Stomach smooth muscle (tissue), 2 donors: ENCODE measurements around the gene MSRB3.
"Not testable (repeated sequence)": the region's sequence is repeated elsewhere in the genome, so short reads cannot be mapped to it uniquely, and the experiment has no call there.

Experiments used
- H3K27ac ChIP-seq: one replicate; pipeline ENCODE4 v1.7.0; 2013; ENCODE audit warnings: mild to moderate bottlenecking, low read length, inconsistent platforms
- H3K27me3 ChIP-seq, 2 donors: one replicate each; pipeline ENCODE4 v1.7.0; 2013; ENCODE audit warnings: low read length in 2 of 2; ENCODE audit not compliant: insufficient read depth in 2 of 2, control insufficient read depth in 1 of 2
- H3K36me3 ChIP-seq, 2 donors: one replicate each; pipeline ENCODE4 v1.7.0; 2013; ENCODE audit warnings: low read length in 2 of 2; ENCODE audit not compliant: control insufficient read depth in 2 of 2, insufficient read depth in 2 of 2
- H3K4me1 ChIP-seq: one replicate; pipeline ENCODE4 v1.7.0; 2013; ENCODE audit warnings: low read length; ENCODE audit not compliant: control insufficient read depth, insufficient read depth
- H3K4me3 ChIP-seq, 2 donors: one replicate each; pipeline ENCODE4 v1.7.0; 2013; ENCODE audit warnings: low read length in 2 of 2
- H3K9ac ChIP-seq, 2 donors: one replicate each; pipeline ENCODE4 v1.7.0; 2013; ENCODE audit warnings: low read length in 2 of 2, mild to moderate bottlenecking in 1 of 2
- H3K9me3 ChIP-seq, 2 donors: one replicate each; pipeline ENCODE4 v1.7.0; 2013; ENCODE audit warnings: low read length in 2 of 2; ENCODE audit not compliant: control insufficient read depth in 2 of 2
- donor health status: healthy.
- donor health status: Pancreatic carcinoma.

The MSRB3 gene

DNA sequence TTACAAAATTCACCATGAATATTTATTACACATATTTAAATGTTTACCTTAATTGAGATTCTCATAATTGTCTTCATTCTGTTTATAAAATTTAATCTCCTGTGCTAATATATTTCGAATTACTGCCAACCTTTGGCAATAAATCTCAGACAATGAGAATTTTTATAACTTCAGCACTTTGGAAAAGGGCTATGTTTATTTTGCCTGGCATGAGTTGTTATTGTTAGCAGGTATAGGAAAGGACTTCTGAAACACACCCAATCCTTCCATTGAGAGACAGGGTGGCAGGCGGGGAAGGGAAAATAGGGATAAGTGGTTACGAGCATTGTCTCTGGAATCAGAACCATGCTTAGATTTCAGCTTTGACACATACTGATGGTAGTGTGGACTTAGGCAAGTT is 12.1 kb upstream of the MSRB3 start:
- Histone ChIP-seq H3K9me3 (no peaks in the 10 kb centered on the region), H3K27ac (no peak overlapping the region), H3K9ac (no peak overlapping the region), H3K36me3 (no peaks in the 10 kb centered on the region), H3K27me3 (no peaks in the 10 kb centered on the region), H3K4me3 (no peak overlapping the region), H3K4me1 (no peaks in the 10 kb centered on the region)

DNA sequence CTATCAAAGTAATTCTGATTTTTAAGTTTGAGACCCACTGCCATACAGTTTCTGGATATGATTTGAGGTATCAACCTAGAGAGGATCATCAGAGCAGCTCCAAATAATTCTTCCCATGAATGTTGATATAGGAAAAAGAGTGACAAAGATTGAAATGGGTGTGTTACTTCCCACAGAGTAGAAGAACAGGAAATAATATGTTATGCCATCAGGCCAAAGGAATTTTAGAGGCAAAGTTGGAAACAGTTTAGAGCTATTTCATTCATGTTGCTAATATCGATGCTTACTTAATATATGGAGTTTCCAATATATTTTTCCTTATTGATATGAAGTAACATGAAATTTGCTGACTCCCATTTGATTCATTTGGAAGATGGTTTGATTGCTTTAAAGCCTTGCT is 8.9 kb upstream of the MSRB3 start:
- H3K36me3 ChIP-seq: no peaks in the 10 kb centered on the region
- no peak overlapping the region for H3K9ac ChIP-seq
- no peak overlapping the region for H3K27ac ChIP-seq
- H3K4me3 ChIP-seq: no peak overlapping the region
- no peaks in the 10 kb centered on the region for H3K27me3 ChIP-seq
- no peaks in the 10 kb centered on the region for H3K9me3 ChIP-seq
- H3K4me1 ChIP-seq: no peaks in the 10 kb centered on the region

DNA sequence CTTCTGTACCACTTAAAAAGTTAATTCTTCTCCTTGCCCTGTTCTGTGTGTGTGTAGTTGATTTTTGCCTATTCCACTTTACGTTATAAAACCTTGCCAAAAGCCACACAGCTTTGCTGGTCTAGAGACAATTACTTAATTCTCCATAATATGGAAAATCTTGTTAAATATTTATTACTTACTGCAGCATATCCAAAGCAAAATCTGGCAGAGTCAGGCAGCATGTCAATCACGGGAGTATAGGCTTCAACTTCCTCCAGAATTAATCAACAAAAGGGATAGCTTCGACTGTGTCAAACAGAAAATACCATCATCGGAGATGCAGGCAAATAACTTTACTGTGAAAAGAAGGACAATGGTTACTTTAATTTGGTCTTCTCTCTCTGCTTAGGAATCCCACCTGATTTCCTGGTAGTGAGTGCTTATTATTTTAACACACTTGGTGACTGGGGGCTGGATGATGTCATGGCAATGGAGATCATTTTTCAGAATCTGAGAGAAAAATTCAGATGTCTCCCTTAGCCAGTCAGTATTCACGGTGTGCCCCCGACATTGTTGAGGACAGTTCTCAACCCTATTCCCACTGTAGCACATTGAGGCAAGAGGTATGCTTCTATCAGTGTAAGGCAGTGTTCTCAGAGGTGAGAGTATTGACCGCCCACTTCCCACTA is 3.7 kb upstream of the MSRB3 start:
- H3K27ac ChIP-seq: no peak overlapping the region
- no peaks in the 10 kb centered on the region for H3K36me3 ChIP-seq
- H3K9ac ChIP-seq: no peak overlapping the region
- H3K9me3 ChIP-seq: no peaks in the 10 kb centered on the region
- peaks cover 6% of the 10 kb centered on the region for H3K4me1 ChIP-seq
- H3K27me3 ChIP-seq: no peaks in the 10 kb centered on the region
- H3K4me3 ChIP-seq: no peak overlapping the region

DNA sequence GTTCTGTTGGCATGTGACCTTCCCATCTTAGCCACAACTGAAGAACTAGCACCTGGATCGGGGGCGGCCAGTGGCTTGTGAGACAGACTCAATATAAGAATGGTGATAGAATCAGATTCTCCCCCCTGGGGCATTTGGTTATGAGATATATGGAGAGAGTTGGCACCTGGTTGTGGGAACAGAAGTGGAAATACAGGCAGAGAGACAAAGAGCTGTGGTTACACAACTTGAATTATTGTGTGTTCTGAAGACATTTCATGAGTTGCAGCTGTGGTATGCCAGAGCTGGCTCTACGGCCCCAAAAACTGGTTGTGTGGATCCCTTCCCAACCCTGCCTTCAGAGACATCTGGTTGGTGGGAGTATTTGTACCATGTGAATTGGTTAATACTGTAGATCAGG is 2.9 kb upstream of the MSRB3 start:
- Histone ChIP-seq H3K4me1 (peaks cover 6% of the 10 kb centered on the region), H3K9me3 (no peaks in the 10 kb centered on the region), H3K4me3 (no peak overlapping the region), H3K36me3 (no peaks in the 10 kb centered on the region), H3K27me3 (no peaks in the 10 kb centered on the region), H3K9ac (no peak overlapping the region), H3K27ac (no peak overlapping the region)

DNA sequence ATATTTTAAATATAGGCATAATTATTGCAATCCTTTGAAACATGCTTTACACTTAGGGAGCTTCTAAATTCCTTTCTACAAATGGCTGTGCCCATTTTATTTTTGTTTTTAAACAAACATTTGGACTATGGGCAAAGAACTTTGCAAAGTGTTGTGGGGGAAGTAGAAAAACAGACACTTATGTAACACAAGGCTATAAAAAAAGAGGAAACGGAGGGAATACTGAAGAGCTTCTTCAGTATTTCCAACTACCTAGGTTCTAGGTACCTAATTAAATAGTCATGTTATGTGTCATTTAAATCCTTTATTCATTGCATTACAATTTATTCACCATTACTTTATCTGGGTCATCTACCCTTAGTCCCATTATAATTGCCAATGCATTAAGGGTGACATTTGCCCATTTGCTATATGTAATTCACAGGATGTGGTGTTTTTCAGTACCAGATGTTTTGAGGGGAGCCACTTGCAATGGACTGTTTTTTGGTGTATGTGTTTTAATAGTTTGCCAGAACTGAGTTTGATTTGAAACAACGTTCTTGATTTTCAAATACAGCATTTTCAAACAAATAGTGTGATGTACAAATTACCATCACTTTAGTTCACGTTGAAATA is 1.5 kb upstream of the MSRB3 start:
- H3K9me3 ChIP-seq: no peaks in the 10 kb centered on the region
- no peaks in the 10 kb centered on the region for H3K27me3 ChIP-seq
- no peak overlapping the region for H3K27ac ChIP-seq

DNA sequence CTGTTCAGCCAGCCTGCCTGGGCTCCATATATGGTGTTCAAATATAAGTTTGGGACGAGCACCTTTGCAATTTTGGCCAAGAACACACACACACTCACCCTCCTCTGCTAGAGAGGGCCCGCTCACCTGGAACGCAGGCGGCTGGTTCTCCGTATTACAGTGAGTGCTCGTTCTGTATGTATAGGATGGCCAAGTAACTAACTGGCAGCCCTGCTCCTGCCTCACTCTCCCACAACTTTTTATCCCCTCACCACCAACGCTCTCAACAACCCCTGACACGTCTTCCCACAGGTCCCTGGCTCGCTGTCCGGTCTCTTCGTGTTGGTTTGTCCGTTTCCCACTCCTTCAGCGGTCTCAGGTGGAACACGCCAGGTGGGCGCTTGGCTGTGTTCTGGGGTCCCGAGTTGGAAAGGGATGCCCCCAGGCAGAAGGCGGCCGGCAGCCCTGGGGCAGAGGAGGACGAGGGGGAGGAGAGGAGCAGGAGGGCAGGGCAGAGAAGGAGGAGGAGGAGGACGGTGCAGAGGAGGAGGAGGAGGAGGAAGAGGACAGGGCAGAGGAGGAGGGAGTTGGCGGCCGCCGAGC is 398 bp upstream of the MSRB3 start:
- H3K4me3 ChIP-seq: peak overlapping the region; percentile 87 to 92
- H3K9ac ChIP-seq: peak overlapping the region; percentile 96 to 97
- no peaks in the 10 kb centered on the region for H3K9me3 ChIP-seq
- peak overlapping the region; percentile 97 for H3K27ac ChIP-seq
- H3K36me3 ChIP-seq: no peaks in the 10 kb centered on the region
- H3K27me3 ChIP-seq: no peaks in the 10 kb centered on the region
- peaks cover 10% of the 10 kb centered on the region for H3K4me1 ChIP-seq

More for the DNA sequence above, 1.5 kb upstream of the MSRB3 start:
- Histone ChIP-seq H3K4me1 (peaks cover 10% of the 10 kb centered on the region), H3K9ac (no peak overlapping the region), H3K36me3 (no peaks in the 10 kb centered on the region), H3K4me3 (no peak overlapping the region)

DNA sequence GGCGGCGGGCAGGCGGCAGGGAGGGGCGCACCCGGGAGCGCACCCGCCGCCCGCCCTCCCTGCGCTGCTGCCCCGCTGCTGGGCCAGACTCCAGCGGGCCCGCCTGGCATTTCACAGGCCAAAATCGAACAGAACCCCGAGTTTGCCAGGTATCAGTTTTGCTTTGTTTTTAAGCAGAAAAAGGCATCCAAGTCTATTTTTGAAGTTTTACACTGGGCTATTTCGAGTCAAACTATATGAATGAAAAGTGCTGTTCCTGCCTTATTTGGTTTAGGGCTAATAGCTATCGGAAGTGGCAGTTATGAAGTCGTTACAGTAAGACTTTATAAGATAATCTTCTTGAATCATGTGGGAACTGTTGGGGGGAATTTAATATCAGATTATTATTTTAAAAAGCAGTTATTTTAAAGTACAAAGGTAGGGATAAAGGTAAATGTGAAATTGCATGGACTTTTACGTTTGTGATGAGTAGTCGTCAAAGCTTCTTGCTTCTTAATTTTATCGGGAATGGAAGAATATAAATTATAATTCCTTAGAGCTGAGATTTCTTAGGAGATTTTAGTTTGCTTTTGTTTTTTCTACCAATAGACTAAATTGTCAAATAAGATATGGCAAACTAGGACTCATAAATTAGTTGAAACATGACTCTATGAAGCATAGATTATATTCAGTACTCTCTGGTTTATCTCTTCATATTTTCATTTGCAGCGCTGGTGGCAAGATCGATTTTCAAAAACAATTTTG is 1.1 kb downstream of the MSRB3 start:
- H3K27ac ChIP-seq: peak overlapping the region; percentile 97
- peaks cover 10% of the 10 kb centered on the region for H3K4me1 ChIP-seq
- H3K9ac ChIP-seq: peak overlapping the region; percentile 96 to 97

DNA sequence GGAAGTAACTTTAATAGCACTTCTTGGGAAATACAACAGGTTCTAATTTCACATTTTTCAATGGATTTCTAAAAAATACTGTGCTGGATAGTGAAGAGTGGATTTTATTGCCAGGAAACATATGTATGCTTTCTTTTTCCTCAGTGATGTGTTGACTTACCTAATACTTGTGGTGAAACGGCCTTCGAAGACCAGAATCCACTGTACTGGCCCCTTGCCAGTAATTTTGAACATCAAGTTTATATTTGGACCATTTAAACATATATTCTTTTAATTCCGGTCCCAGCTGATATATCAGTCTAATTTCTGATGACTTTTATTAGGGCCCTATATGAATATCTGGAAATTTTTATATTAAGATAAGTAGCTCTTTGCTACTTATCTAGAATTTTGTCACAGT is 1.8 kb downstream of the MSRB3 start:
- Histone ChIP-seq H3K27me3 (no peaks in the 10 kb centered on the region), H3K27ac (no peak overlapping the region), H3K4me3 (peak overlapping the region; percentile 87 to 92), H3K36me3 (peaks cover 0 to 4% of the 10 kb centered on the region in 2 donors), H3K4me1 (peaks cover 10% of the 10 kb centered on the region), H3K9me3 (no peaks in the 10 kb centered on the region), H3K9ac (no peak overlapping the region)

More for the DNA sequence above, 1.1 kb downstream of the MSRB3 start:
- no peaks in the 10 kb centered on the region for H3K9me3 ChIP-seq
- H3K27me3 ChIP-seq: no peaks in the 10 kb centered on the region
- peak overlapping the region; percentile 87 to 92 for H3K4me3 ChIP-seq
- H3K36me3 ChIP-seq: peaks cover 0 to under 1% of the 10 kb centered on the region in 2 donors

DNA sequence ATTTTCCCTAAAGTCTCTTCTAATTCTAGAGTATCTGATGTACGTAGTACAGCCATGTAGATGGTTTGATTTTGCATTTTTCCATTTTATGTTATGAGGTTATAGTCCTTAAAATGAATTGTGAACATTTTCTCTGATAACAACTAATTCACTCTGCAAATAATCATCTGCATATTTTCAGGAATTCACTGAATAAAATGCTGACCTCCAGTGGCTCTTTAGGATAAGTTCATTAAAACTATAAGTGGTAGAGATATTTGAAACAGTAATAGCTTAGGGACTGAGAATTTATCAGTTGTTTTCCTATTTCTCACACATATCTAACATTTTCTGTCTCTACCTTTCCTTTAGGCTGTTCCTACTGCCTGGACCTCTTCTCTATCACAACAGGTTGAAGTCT is 4.4 kb downstream of the MSRB3 start:
- no peaks in the 10 kb centered on the region for H3K27me3 ChIP-seq
- no peak overlapping the region for H3K27ac ChIP-seq
- H3K4me1 ChIP-seq: peaks cover 8% of the 10 kb centered on the region

DNA sequence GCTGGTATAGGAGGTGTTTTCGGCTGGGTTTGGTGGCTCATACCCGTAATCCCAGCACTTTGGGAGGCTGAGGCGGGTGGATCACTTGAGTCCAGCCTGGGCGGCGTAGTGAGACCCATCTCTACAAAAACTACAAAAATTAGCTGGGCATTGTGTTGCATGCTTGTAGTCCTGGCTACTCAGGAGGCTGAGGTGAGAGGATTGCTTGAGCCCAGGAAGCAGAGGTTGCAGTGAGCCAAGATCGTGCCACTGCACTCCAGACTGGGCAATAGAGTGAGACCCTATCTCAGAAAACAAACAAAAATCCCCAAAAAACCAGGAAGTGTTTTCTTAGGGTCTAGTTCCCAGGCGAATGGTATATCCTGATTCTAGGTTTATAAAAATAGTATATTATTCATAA is 7.0 kb downstream of the MSRB3 start:
- not testable (repeated sequence) for H3K27ac ChIP-seq, H3K27me3 ChIP-seq, H3K9ac ChIP-seq, H3K36me3 ChIP-seq, H3K4me3 ChIP-seq, H3K9me3 ChIP-seq, H3K4me1 ChIP-seq

More for the DNA sequence above, 4.4 kb downstream of the MSRB3 start:
- Histone ChIP-seq H3K4me3 (no peak overlapping the region), H3K9ac (no peak overlapping the region), H3K9me3 (no peaks in the 10 kb centered on the region), H3K36me3 (peaks cover 0 to 4% of the 10 kb centered on the region in 2 donors)
